Skeletal muscle tissue (tissue), 4 donors: ENCODE data around the gene RHPN2. TPM values are rescaled to one million over a fixed set of nuclear protein-coding genes. Genes with fewer than 3 reads are reported as not detected.

ENCODE experiments used
- H3K27ac ChIP-seq: one replicate; pipeline ENCODE4 v1.7.0; 2013; ENCODE audit warnings: mild to moderate bottlenecking, low read depth, low read length, inconsistent platforms
- H3K27me3 ChIP-seq, 3 donors: one replicate each; pipeline ENCODE4 v1.7.0; 2013; ENCODE audit warnings: low read length in 3 of 3; ENCODE audit not compliant: control insufficient read depth in 3 of 3, insufficient read depth in 3 of 3
- H3K36me3 ChIP-seq, 3 donors: one replicate each; pipeline ENCODE4 v1.7.0; 2013; ENCODE audit warnings: low read length in 3 of 3; ENCODE audit not compliant: control insufficient read depth in 3 of 3, insufficient read depth in 3 of 3
- H3K4me1 ChIP-seq, 3 donors: one replicate each; pipeline ENCODE4 v1.7.0; 2013; ENCODE audit warnings: low read length in 3 of 3, mild to moderate bottlenecking in 3 of 3; ENCODE audit not compliant: control insufficient read depth in 3 of 3, insufficient read depth in 3 of 3
- H3K4me3 ChIP-seq, 3 donors: one replicate each; pipeline ENCODE4 v1.7.0; 2013; ENCODE audit warnings: low read length in 3 of 3
- H3K9ac ChIP-seq, 3 donors: one replicate each; pipeline ENCODE4 v1.7.0; 2013; ENCODE audit warnings: low read length in 3 of 3, mild to moderate bottlenecking in 3 of 3, moderate library complexity in 2 of 3, low read depth in 1 of 3
- H3K9me3 ChIP-seq, 3 donors: one replicate each; pipeline ENCODE4 v1.7.0; 2013; ENCODE audit warnings: low read length in 3 of 3; ENCODE audit not compliant: control insufficient read depth in 3 of 3
- total RNA-seq: library from RNA; depleted of rRNA; stranded (reverse); fragments of >200 nt; gene quantifications from one replicate; pipeline ENCODE4 v1.2.3, GENCODE V29; 2014
- donor health status: Osteomylitis.

The RHPN2 gene
- 0.52 TPM for total RNA-seq

DNA sequence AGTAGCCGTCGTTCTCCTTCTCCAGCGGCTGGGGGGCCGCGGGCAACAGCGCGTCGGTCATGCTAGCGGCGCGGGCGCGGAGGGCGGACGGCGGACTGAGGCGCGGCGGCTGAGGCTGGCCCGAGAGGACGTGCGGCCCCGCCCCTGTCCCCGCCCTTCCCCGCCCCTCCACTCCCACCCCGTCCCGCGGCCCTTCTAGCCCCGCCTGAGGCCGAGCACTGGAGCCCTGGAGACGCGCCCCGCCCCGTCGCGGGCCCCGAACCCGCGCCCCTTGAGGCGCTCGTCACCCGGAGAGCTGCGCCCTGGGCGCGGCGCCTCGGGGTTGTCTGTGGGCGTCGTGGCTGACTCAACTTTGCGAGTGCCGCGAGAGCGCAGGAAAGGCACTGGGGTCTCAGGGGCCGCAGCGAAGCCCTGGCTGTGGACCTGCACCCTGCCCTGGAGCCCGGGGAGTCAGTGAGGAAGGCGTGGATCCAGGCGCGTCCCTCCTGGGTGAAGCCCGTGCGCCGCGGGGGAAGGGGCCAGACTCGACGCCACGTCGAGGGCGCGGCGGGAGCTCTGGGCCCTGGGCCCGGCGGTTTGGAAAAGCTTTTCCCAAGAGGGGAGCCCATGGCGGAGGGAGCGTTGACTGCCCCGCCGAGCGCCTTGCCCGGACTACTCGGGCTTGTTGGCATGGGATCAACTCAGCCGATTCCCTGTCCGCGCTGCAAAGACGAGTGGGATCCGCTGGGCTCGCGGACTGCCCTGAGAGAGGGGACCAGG, at the start of gene RHPN2:
Gene RHPN2, minus strand, starts transcription at position 97 of the 759 bp plus-strand sequence. Its CDS starts 36 bp downstream, at position 61.
- no peaks in the 10 kb centered on the region for H3K9me3 ChIP-seq
- no peak within 1 kb of the TSS for H3K27ac ChIP-seq
- H3K4me1 ChIP-seq = peaks cover 0 to 3% (median 0%) of the 10 kb centered on the region in 3 donors
- no peak within 1 kb of the TSS for H3K4me3 ChIP-seq
- peak within 1 kb of the TSS in 1 of 3 donors; percentile 16 for H3K9ac ChIP-seq
- no peaks in the 10 kb centered on the region for H3K36me3 ChIP-seq
- H3K27me3 ChIP-seq = peaks cover 19 to 28% (median 24%) of the 10 kb centered on the region in 3 donors

DNA sequence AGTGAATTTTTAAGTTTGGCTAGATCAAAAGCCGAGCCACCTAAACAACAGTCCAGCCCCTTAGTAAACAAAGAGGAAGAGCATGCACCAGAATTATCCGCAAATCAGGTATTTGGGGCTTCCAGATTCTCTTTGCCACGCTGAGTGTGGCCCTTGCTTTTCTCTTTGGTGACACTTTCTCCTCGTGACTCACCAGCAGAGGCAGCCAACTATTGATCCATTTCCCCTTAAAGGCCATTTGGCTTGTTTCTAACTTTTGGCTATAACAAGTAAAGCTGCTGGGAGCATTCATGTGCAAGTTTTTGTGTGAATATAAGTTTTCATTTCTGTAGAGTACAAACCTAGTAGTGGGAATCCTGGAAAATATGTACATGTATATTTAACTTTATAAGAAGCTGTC, 49.6 kb upstream of the RHPN2 start:
- no peaks in the 10 kb centered on the region for H3K9me3 ChIP-seq
- H3K36me3 ChIP-seq = peaks cover 36 to 59% (median 57%) of the 10 kb centered on the region in 3 donors
- no peak overlapping the region for H3K9ac ChIP-seq
- H3K27me3 ChIP-seq = no peaks in the 10 kb centered on the region
- H3K4me1 ChIP-seq = no peaks in the 10 kb centered on the region
- no peak overlapping the region for H3K4me3 ChIP-seq
- H3K27ac ChIP-seq = no peak overlapping the region

DNA sequence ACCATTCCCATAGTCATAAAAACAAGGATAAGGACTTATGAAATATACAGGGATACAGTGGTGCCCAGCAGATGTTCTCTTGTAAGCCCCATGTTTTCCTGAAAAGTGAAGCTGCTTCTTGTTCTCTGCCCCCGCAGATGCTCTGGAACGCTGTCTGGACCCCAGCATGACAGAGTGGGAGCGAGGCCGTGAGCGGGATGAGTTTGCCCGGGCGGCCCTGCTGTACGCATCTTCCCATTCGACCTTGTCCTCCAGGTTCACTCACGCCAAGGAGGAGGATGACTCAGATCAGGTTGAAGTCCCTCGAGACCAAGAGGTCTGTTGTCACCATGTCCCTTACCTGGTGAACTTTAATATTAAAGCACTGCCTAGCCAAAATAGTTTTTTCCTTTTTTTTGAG, 46.9 kb upstream of the RHPN2 start:
- no peak overlapping the region for H3K9ac ChIP-seq
- no peak overlapping the region for H3K4me3 ChIP-seq
- H3K4me1 ChIP-seq = no peaks in the 10 kb centered on the region
- no peaks in the 10 kb centered on the region for H3K27me3 ChIP-seq
- peaks cover 40 to 66% (median 64%) of the 10 kb centered on the region in 3 donors for H3K36me3 ChIP-seq
- H3K27ac ChIP-seq = no peak overlapping the region
- no peaks in the 10 kb centered on the region for H3K9me3 ChIP-seq

DNA sequence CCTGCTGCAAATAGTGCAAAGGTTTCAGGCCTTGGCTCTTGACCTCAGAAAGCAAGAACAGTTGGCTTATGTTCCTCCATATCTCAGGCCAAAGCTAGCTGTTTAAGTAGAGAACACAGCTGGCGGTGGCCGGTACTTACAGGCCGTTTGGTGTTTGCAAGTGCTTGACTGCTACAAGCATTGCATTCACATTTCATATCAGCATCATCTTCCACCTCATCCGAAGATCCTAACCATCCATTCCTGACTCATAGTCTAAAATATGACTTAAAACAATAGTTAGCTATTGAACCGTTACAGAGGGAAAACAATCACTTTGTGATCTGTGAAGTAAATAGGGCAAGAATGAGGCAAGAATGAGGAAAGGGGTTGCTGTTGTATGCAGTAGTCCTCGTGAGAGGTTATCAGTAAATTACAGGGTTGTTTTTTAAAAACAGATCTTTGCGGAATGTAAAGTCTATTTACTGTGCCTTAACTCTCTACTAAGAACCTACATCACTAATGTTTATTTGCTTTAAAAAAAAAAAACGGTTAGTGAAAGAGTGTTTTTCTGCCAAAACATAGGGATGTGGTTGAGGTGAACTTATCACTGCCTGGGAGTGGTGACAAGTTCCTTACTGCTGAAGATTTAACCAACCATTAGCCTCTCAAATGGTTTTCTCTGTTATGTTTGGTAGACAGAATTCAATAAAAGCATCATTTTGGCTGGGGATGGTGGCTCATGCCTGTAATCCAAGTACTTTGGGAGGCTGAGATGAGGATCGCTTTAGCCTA, 45.6 kb upstream of the RHPN2 start:
- Histone ChIP-seq H3K4me3 (no peak overlapping the region), H3K27me3 (no peaks in the 10 kb centered on the region), H3K9ac (no peak overlapping the region), H3K9me3 (no peaks in the 10 kb centered on the region), H3K36me3 (peaks cover 43 to 65% (median 60%) of the 10 kb centered on the region in 3 donors), H3K4me1 (no peaks in the 10 kb centered on the region), H3K27ac (no peak overlapping the region)

DNA sequence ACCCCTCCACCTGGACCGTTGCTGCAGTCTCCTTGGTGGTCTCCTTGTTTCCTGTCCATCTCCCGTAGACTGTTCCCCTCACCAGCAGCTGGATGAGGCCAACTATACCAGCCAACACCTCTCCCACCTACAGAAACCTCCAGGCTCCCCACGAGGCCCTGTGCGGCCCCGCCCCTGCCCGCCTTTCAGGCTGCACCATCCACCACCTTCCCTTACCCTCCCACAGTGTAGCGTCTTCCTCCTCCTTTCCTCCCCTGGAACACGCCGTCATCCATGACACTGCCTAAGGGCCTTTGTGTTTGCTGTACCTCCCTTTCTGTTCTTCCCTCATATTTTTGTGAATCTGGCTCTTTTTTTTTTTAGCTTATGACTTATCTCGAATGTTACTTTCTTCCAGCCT, 43.5 kb upstream of the RHPN2 start:
- Histone ChIP-seq H3K36me3 (peaks cover 35 to 66% (median 48%) of the 10 kb centered on the region in 3 donors), H3K4me3 (no peak overlapping the region), H3K4me1 (no peaks in the 10 kb centered on the region), H3K9me3 (no peaks in the 10 kb centered on the region), H3K27me3 (no peaks in the 10 kb centered on the region), H3K27ac (no peak overlapping the region), H3K9ac (no peak overlapping the region)

DNA sequence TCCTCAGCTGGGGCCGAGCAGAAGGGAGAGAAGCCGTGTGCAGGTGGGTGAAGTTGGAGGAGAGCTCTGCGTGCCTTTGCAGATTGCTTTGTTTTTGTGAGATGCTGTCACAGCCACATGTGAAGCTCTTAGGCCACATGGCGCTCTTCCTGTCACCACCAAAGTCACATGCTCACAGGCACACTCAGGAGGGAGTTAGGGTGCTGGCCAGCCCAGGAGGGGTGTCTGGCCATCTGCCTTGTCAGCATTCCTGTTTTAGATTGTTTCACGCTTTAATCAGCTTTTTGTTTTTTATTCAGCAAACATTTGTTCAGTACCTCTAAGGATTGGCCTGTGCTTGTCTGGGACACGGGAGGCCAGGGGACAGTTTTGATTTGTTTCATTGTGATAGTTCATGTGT, 38.2 kb upstream of the RHPN2 start:
- Histone ChIP-seq H3K4me1 (no peaks in the 10 kb centered on the region), H3K9ac (no peak overlapping the region), H3K36me3 (peaks cover 26 to 55% (median 42%) of the 10 kb centered on the region in 3 donors), H3K27ac (no peak overlapping the region), H3K27me3 (no peaks in the 10 kb centered on the region), H3K9me3 (no peaks in the 10 kb centered on the region), H3K4me3 (no peak overlapping the region)

DNA sequence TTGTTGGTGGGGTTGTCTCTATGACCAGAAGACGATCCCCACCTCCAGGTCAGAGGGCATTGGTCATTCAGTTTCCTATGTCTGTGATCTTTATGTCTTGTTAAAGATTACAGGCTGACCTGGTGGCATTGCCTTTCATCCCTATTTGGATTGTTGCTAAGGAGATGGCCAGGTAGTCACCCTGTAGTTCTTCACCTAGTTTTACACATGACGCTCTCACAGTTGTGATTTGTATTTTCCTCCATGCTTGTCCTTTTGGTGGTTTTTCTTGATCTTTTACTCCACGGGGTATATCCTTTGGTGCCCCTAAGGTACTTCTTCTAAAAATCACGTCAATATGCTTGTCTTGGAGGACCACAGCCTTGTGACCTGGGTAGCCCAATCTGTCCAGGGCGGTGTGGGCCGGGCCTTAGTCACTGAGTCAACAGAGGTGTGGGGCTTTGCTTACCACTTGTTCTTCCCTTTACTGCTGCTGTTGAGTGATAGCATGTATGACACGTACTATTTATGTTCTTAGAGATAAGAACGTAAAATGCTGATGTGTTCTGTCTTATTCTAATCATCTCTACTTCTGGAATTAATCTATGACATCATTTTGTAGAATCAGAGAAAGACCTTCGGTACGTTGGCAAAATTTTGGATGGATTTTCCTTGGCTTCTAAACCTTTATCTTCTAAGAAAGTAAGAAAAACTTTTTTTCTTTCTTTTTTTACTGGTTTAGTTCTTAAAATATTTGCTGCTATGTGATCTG, 36.4 kb upstream of the RHPN2 start:
- no peaks in the 10 kb centered on the region for H3K9me3 ChIP-seq
- H3K27me3 ChIP-seq = no peaks in the 10 kb centered on the region
- no peak overlapping the region for H3K9ac ChIP-seq
- H3K4me1 ChIP-seq = no peaks in the 10 kb centered on the region
- H3K4me3 ChIP-seq = no peak overlapping the region
- peaks cover 23 to 49% (median 37%) of the 10 kb centered on the region in 3 donors for H3K36me3 ChIP-seq
- no peak overlapping the region for H3K27ac ChIP-seq

DNA sequence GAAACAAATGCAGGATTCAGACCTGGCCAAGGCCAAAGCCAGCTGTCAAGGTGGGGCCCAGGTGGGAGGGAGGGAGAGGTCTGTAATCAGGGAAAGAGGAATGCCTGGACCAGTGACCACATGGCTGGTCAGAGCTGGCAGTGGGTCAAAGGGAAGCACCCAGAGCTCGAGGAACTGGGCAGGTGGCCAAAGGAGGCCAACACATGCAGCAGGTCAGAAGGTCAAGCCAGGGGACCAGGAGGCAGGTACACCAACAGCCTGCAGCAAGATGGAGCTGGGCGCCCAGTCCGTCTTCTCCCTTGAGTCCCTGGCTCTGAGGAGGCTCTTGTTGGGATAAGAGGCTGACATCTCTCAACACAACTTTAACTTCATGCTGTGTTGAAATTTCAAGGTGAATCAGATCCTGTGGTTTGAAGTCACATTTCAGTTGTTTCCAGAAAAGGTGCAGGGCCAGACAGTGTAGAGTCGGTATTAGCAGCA, 33.4 kb upstream of the RHPN2 start:
- Histone ChIP-seq H3K4me3 (no peak overlapping the region), H3K9ac (peak overlapping the region in 1 of 3 donors; percentile 20), H3K36me3 (peaks cover 41 to 59% (median 57%) of the 10 kb centered on the region in 3 donors), H3K9me3 (no peaks in the 10 kb centered on the region), H3K27me3 (no peaks in the 10 kb centered on the region), H3K4me1 (peaks cover 0 to 4% (median 4%) of the 10 kb centered on the region in 3 donors), H3K27ac (no peak overlapping the region)

DNA sequence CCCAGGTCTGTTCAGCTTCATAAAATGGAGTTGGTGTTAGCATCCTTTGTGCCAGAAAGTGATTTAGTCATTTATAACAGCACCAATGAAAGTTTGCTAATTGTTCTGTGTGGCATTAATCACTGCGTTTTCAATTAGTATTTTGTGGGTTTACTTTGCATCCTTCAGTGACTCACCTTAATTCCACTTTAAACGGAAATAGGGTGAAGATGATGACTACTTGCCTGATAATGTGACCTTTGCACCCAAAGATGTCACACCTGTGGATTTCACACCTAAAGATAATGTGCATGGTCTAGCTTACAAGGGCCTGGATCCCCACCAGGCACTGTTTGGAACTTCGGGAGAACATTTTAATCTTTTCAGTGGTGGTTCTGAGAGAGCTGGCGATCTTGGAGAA, 31.3 kb upstream of the RHPN2 start:
- Histone ChIP-seq H3K27me3 (no peaks in the 10 kb centered on the region), H3K9ac (no peak overlapping the region), H3K36me3 (peaks cover 43 to 58% (median 52%) of the 10 kb centered on the region in 3 donors), H3K4me1 (peaks cover 4 to 9% (median 6%) of the 10 kb centered on the region in 3 donors), H3K4me3 (no peak overlapping the region), H3K27ac (no peak overlapping the region), H3K9me3 (no peaks in the 10 kb centered on the region)
